Measurements from ENCODE around the gene SULT1A3.
"Not testable (repeated sequence)": the region's sequence is repeated elsewhere in the genome, so short reads cannot be mapped to it uniquely, and the experiment has no call there.

The SULT1A3 gene

DNA sequence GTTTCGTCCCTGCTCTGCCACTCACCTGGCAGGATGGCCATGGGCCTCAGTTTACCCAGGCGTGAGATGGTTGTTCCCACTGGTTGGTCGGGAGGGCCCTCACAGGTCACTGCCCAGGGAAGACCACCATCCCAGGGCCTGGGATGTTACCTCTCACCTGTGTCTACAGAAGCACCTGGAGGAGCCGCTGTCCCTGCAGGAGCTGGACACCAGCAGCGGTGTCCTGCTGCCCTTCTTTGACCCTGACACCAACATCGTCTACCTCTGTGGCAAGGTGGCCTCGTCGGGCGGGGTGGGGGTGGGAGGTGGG is 11.5 kb upstream of the SULT1A3 start:
- DNase-seq: no peak

DNA sequence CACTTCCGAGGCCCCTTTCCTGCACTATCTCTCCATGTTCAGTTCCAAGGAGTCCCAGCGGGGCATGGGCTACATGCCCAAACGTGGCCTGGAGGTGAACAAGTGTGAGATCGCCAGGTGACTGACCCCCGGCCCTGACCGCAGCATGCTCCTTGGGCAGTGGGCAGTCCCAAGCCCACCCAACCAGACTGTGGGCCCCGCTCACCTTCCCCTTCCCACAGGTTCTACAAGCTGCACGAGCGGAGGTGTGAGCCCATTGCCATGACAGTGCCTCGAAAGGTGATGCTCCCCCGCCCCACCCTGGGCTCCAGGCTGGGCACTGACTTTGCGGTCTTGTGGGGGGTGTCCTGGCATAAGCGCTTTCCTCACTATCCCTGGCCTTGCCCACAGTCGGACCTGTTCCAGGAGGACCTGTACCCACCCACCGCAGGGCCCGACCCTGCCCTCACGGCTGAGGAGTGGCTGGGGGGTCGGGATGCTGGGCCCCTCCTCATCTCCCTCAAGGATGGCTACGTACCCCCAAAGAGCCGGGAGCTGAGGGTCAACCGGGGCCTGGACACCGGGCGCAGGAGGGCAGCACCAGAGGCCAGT is 11.0 kb upstream of the SULT1A3 start:
- no peak for DNase-seq

DNA sequence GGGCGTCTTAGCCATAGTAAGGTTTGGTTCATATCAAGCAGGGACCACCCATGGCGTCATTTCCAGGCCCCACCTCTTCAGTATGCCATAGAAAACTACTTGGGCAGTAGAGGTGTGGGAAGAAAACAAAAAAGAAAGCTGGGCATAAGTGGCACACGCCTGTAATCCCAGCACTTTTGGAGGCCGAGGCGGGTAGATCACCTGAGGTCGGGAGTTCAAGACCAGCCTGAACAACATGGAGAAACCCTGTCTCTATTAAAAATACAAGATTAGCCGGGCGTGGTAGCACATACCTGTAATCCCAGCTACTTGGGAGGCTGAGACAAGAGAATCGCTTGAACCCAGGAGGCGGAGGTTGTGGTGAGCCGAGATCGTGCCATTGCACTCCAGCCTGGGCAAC is 7.9 kb upstream of the SULT1A3 start:
- DNase-seq: not testable (repeated sequence)

DNA sequence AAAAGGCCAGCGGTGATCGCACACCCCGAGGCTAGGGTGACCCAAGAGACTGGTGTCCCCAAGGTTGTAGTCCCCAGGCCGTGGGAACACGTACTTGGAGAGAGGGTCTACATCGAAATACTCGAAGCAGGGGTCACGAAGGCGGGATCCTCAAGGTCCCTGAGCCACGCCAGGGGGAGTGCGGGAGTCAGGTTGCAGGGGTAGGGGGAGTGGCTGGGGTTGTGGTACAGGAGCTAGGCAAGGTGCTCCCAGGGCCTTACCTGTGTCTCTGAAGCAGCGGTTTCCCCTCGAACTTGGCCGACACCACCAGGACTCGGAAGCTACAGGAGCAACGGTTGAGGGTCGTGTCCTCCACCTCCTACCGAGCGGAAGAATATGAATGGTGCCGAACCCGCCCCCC is 6.0 kb upstream of the SULT1A3 start:
- DNase-seq: not testable (repeated sequence)

DNA sequence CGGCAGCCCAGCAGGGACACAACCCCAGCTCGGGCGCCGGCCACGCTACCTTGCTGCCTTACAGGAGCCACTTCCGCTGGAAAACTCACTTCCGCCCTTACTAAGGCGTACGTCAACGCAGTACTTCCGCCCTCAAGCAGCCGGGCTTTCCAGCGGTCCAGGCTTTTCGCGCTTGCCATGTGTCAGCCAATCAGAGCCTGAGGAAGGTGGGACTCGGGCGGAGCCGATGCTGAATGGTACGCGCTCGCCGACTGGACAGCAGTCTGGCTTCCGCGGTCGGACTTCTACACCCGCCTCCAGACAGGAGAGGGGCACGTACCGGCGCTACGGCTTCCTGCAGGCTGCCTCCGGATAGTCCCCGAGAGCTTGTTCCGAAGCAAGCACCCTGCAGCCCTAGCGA is 5.4 kb upstream of the SULT1A3 start, which contains the start of the genes BOLA2B and SLX1A:
BOLA2B (minus strand) TSS at position 52 of the 400 bp plus-strand sequence. CDS start 71 bp downstream, outside the sequence.
SLX1A (plus strand) TSS at position 261 of the 400 bp plus-strand sequence. CDS start 210 bp downstream, outside the sequence.
- DNase-seq: not testable (repeated sequence)

DNA sequence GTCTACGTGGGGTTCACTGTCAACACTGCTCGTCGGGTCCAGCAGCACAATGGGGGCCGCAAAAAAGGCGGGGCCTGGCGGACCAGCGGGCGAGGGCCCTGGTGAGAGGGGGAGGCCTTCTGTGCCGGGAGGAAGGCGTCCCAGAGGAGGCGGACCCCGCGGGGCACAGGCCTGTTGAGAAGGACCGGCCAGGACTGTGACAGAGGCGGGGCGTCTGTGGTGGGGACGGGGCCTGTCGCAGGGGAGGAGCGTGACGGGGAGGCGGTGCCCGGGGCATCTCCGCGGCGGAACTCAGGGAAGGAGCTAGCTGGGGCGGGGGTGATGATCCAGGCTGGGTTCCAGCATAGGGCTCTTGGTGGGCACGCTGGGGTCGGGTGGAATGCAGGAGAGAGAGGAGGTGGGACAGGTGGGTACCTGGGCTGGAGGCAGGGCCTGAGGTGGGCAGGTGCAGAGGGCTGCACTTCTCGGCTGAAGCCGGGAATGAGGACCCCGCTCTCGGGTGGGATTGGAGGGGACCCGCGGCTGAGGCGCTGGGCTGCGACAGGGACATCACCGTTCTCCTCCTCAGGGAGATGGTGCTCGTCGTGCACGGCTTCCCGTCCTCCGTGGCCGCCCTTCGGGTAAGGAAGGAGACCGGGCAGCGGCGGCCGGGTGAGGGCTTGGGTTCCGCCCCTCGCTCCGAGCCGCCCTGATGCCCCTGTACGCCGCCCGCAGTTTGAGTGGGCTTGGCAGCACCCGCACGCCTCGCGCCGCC is 4.7 kb upstream of the SULT1A3 start:
- not testable (repeated sequence) for DNase-seq

DNA sequence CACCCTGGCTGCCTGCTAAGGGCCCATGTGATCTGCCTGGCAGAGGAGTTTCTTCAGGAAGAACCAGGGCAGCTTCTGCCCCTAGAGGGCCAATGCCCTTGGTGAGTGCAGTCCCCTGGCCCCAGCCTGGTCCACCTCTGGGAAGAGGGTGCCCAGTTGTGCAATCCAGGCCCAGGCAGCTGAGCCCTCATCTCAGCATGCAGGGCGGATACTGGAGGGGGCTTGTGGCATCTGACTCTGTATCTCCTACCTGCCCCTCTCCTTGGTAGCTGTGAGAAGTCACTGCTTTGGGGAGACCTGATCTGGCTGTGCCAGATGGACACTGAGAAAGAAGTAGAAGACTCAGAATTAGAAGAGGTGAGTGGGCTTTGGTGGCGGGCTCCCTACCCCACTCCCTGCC is 2.1 kb upstream of the SULT1A3 start:
- not testable (repeated sequence) for DNase-seq

DNA sequence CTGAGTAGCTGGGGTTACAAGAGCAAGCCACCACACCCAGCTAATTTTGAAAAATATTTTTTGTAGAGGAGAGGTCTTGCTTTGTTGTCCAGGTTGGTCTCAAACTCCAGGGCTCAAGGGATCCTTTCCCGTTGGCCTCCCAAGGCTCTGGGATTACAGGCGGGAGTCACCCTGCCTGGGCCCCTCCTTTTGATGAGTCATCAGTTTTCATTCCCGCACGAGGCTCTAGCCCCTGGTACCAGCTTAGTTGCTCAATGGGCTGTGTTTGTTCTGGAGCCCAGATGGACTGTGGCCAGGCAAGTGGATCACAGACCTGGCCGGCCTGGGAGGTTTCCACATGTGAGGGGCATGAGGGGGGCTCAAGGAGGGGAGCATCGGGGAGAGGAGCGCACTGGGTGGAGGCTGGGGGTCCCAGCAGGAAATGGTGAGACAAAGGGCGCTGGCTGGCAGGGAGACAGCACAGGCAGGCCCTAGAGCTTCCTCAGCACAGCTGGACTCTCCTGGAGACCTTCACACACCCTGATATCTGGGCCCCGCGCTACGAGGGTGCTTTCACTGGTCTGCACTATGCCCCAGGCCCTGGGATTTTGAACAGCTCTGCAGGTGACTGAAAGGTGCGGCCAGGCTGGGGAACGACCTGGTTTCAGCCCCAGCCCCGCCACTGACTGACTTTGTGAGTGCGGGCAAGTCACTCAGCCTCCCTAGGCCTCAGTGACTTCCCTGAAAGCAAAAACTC is 721 bp downstream of the SULT1A3 start:
- not testable (repeated sequence) for DNase-seq

DNA sequence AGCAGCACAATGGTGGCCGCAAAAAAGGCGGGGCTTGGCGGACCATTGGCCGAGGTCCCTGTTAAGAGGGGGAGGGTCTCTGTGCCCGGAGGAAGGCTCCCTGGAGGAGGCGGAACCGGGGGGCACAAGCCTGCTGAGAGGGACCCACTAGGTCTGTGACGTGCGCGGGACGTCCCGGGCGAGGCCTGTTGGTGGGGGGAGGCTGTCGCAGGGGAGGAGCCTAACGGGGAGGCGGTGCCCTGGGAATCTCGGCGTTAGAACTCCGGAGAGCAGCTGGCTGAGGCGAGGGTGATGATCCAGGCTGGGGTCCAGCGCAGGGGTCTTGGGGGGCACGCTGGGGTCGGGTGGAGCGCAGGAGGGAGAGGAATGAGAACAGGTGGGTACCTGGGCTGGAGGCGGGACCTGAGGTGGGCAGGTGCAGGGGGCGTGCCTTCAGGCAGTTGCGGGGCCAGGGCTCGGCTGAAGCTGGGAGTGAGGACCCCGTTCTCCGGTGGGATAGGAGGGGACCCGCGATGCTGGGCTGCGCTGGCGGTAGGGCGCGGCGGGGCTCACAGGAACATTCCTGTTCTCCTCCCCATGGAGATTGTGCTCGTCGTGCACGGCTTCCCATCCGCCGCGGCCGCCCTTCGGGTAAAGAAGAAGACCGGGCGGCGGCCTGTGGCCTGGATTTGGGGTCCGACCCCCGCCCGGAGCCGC is 6.6 kb downstream of the SULT1A3 start:
- not testable (repeated sequence) for DNase-seq

DNA sequence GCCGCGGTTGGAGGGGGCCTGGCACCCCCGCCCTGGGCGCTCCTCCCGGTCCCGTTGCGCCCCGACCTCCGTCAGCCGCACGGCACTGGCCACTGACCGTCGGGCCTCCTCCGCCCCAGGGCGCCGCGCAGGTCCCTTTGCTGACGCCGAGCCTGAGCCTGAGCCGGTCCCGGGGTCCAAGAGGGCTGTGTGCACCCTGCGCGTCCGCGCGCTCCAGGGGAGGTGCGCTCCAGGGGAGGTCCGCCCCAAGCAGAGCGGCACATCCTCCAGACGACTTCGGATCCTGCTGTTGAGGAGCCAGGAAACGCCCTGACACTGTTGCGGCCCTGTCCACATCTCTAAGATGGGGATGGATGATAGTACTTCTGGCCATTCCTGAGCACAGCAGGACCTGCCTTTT is 7.2 kb downstream of the SULT1A3 start:
- DNase-seq: not testable (repeated sequence)

DNA sequence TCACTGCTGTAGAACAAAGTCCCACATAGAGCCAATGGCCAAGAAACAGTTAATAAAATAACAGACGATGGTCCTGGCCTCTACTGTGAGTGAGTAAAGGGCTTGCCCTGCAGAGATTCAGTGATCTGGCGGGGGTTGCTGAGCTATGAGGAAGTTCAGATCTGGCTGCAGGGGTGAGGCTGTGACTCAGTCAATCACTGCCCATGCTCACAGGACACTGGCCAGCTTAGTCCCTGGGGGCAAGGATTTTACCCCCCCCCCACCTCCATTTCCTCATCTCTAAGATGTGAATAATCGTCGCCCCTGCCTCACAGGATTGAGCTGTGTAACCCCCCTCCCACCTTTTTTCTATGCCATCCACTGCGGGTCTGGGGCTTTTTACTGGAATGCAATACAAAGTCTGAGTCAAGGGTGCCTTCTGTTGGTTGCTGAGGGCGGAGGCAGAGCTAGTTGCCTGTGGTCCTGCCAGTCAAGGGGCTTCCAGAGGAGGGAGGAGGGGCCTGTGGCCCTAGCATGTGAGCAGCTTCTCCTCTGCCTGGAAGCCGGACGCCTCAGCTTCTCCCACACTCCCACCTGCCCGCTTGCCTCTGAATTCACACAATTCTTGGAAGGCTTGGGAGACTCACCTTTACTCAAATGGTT is 8.1 kb downstream of the SULT1A3 start:
- DNase-seq: not testable (repeated sequence)

DNA sequence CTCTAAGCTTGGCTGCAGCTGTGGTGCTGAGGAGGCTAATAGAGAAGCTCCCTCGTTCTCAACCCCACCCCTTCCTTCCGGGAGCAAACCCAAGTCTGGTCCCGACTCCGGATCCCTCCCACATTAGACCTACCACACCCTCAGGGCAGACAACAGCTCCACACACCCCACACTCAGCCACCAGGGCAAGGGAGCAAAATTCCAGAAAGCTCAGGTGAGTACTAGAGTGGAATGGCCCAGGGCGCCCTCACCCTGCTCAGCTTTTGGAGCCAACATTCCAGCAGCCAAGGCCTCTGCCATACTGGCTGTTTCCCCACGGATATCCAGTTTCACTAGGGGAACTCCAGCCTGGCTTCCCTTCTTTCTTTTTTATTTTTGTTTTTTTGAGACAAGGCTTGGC is 10.0 kb downstream of the SULT1A3 start:
- not testable (repeated sequence) for DNase-seq

DNA sequence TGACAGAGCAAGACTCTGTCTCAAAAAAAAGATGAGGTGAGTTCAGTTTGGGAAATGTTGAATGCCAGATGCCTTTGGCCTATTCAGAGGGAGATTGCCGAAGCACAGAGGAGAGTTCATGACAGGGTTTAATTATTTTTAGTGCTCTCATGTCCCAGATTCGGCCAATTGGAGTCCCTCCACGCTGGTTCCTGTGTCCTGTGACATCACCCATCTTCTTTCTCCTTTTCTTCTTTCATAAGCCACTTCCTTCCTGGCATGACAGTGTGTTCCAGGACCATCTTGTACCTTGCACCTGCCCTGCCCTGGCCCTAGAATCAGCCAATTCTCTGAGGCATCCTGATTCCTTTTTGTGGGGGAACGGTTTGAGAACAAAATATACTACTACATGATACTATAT is 12.4 kb downstream of the SULT1A3 start:
- not testable (repeated sequence) for DNase-seq

DNA sequence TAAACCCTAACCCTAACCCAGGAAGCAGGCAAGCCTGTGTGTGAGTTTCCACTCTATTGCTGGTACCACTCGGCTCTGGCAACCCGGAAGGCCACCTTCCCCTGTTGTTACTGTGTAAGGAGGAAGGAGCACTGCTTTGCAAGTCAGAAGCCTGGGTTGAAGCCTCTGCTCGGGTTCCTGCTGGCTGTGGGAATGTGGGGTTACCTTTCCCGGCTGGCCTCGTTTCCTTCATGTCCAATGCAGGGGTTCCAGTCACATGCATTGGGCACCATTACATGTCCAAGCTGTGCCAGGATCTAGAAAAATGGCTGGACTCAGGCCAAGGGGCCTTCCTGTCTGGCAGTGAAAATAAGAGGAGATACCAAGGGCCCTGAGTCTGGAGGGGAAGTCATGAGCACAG is 18.0 kb downstream of the SULT1A3 start:
- not testable (repeated sequence) for DNase-seq

DNA sequence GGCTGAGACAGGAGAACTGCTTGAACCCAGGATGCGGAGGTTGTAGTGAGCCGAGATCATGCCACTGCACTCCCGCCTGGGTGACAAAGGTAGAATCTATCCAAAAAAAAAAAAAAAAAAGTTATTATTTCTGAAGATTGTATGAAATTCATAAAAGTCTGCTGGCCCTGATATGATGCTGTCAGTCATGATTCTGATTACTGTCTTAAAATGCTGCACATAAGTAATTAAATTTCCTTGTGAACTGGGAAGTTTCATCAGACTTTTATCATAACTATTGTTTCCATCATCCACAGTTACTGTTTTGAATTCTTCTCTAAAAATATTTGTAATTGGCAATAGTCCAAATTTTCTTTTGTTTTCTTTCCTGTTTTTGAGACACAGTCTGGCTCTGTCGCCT is 49.3 kb downstream of the SULT1A3 start, which contains the start of gene NPIPB13:
NPIPB13 (minus strand) TSS at position 101 of the 400 bp plus-strand sequence. CDS start 2,906 bp downstream, outside the sequence.
- not testable (repeated sequence) for DNase-seq
